Heart right ventricle (tissue), 16 donors: ENCODE measurements around the gene STX12. TPM values are rescaled to one million over a fixed set of nuclear protein-coding genes. Genes with fewer than 3 reads are reported as not detected.
A peak's percentile ranks its signal among the peaks of the same experiment; 100 is the strongest.
"Not testable (repeated sequence)": the region's sequence is repeated elsewhere in the genome, so short reads cannot be mapped to it uniquely, and the experiment has no call there.

Source experiments
- ATAC-seq, 8 donors: fragments of 200-7000 bp; cut with Tn5 transposase; one replicate each; pipeline ENCODE4 v1.9.1; 2020; ENCODE audit warnings: mild to moderate bottlenecking in 8 of 8, moderate library complexity in 8 of 8, moderate number of reproducible peaks in 1 of 8
- DNase-seq, 2 donors: peaks; one replicate each; pipeline ENCODE4 v3.0.0-alpha.2; 2020
- H3K27ac ChIP-seq, 10 donors: fragments of 200-600 bp; sonication (generic) in 2 of 10; one replicate each; pipeline versions ENCODE4 v1.5.0 to v1.8.0; 2020 to 2022; ENCODE audit warnings: mild to moderate bottlenecking in 3 of 10
- H3K27me3 ChIP-seq, 7 donors: fragments of 200-600 bp; one replicate each; pipeline ENCODE4 v1.8.0; 2021 to 2022; ENCODE audit warnings: mild to moderate bottlenecking in 2 of 7
- H3K36me3 ChIP-seq, 9 donors: fragments of 200-600 bp; sonication (generic) in 1 of 9; one replicate each; pipeline versions ENCODE4 v1.5.0 to v1.8.0; 2020 to 2022; ENCODE audit warnings: mild to moderate bottlenecking in 2 of 9
- H3K4me1 ChIP-seq, 9 donors: fragments of 200-600 bp; sonication (generic) in 1 of 9; one replicate each; pipeline versions ENCODE4 v1.5.0 to v1.8.0; 2020 to 2022; ENCODE audit warnings: mild to moderate bottlenecking in 4 of 9
- H3K4me3 ChIP-seq, 10 donors: fragments of 200-600 bp; sonication (generic) in 2 of 10; one replicate each; pipeline versions ENCODE4 v1.5.0 to v1.8.0; 2020 to 2022; ENCODE audit warnings: mild to moderate bottlenecking in 7 of 10, moderate library complexity in 2 of 10
- H3K9me3 ChIP-seq, 11 donors: fragments of 200-600 bp in 10 of 11; sonication (generic) in 2 of 11; one replicate each; pipeline versions ENCODE4 v1.5.0 to v1.8.0; 2013 to 2022; ENCODE audit warnings: mild to moderate bottlenecking in 2 of 11, control low read depth in 1 of 11, moderate library complexity in 1 of 11
- CTCF ChIP-seq, 9 donors: fragments of 200-600 bp; sonication (generic) in 2 of 9; IDR thresholded peaks; one replicate each; pipeline versions ENCODE4 v1.5.0 to v1.8.0; 2021 to 2022; ENCODE audit warnings: antibody characterized with exemption in 9 of 9, mild to moderate bottlenecking in 5 of 9, moderate library complexity in 1 of 9
- WGBS, 2 donors: extraction: QIAGEN DNeasy Blood & Tissue Kit; methylation state at CpG; one replicate each; pipeline ENCODE4 v1.1.7; 2013; ENCODE audit warnings: inconsistent platforms in 1 of 2; 5-methylcytosine and 5-hydroxymethylcytosine counted together
- intact Hi-C, 10 donors: fragments of 100-400 bp; cut with DNase I; formaldehyde crosslinking; loops; one replicate each; pipeline versions ENCODE4 v1.11.1 to v1.14.2; 2022
- polyA plus RNA-seq, 2 donors: library from polyadenylated mRNA; stranded (reverse); fragments of 200-250 nt; gene quantifications; one replicate each; pipeline ENCODE4 v1.2.3, GENCODE V29; 2013
- total RNA-seq, 10 donors: library from RNA; stranded (reverse); fragmentation: NEBNext Ultra II Directional in 3 of 10; extraction: Animal tissue kit (Norgen Biotek cat#: 25700) in 3 of 10; gene quantifications; one replicate each; pipeline versions ENCODE4 v1.2.1 to v1.2.4, GENCODE V29; 2021 to 2023
- donor health status: Arrhythmogenic right ventricular cardiomyopathy.
- donor health status: ischemic (EF 13 %, LVEDD 7.1; RV severe dilation, severe dysfunction).
- donor health status: healthy with polysubstance abuse.
- donor health status: DM: no; HTN: yes; CAD: no.
- donor health status: DM: no; HTN: no; CAD: no.
- donor health status: ischemic (EF 25% LVEDD 6.9; RV normal size, moderate dysfunction).
- donor health status: ischemic (EF 25% LVEDD 5.7; RV mildly dilated, moderate dysfunction).
- donor health status: healthy.
- donor health status: DM: yes; HTN: yes; CAD: no.
- donor health status: Ischemic cardiomyopathy.
- donor health status: ischemic (EF 35%, LVEDD 5.7; RV mildly dilated, moderate dysfunction).
- donor health status: nonischemic (EF 11% LVEDD 7.7; RV severe dilation, severe dysfunction).
- donor health status: DM: yes; HTN: yes; CAD: no.
- donor health status: PGD.
- donor health status: ischemic (EF 29% LVEDD 5.4; RV normal size, mild dysfunction).
- donor health status: nonischemic (EF 23%, LVEDD 6.1; RV moderate dilation, normal function).

STX12 gene
- total and polyA plus RNA-seq, 12 donors, result 15.1 to 45.7 (median 21.2) TPM

- intact Hi-C loops, result loop anchor here in 3 of 10 donors (1.0 to 5.0 kb wide), 3 partner anchors 15 to 49 kb away; partner anchors contain the start of gene FAM76A (in 3 of the 3)
- H3K4me3 ChIP-seq, result peak overlapping the region; percentile 71 to 100 (median 91)
- no peaks in the 10 kb centered on the region for H3K9me3 ChIP-seq
- WGBS, 2 donors, result 23 to 26% methylated on average over 3 of the region's 3 CpGs
- DNase-seq (no peak), ATAC-seq (peak in 6 of 8 donors; percentile 7 to 38 (median 21))
- peaks cover 0 to 59% (median 27%) of the 10 kb centered on the region in 9 donors for H3K4me1 ChIP-seq
- no peak for TF ChIP-seq CTCF (IDR thresholded peaks at IDR 0.05)
- peaks cover 0 to 30% (median 0%) of the 10 kb centered on the region in 9 donors for H3K36me3 ChIP-seq
- H3K27me3 ChIP-seq, result no peaks in the 10 kb centered on the region
- H3K27ac ChIP-seq, result peak overlapping the region; percentile 93 to 99 (median 96)
Observed at GRCh38 chr1:27773826-27774445, 917 bp downstream of the STX12 start.

DNA sequence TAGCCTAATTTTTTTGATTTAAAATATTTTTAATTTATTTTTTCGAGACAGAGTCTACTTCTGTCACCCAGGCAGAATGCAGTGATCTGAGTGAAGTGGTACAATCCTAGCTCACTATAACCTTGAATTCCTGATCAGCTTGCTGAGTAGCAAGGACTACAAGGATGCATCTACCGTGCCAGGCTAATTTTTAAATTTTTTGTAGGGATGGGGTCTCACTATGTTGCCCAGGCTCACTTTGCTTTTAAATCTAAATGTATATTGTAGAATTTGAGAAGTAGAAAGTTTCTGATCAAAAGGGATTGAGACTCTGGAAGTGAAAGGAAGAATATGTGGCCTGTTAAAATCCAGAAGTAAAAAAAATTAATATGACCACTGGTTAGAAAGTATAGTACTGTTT, 1.6 kb downstream of the STX12 start:
- no peak for ATAC-seq
- no peak for DNase-seq
- intact Hi-C loops, result loop anchor here in 2 of 10 donors (5.0 kb wide), 1 partner anchor 47 kb away; the partner anchor contains the start of gene FAM76A (in 2 of the 2)
- Histone ChIP-seq H3K9me3 (no peaks in the 10 kb centered on the region), H3K27me3 (no peaks in the 10 kb centered on the region), H3K27ac (peak overlapping the region in 8 of 10 donors; percentile 94 to 99 (median 96)), H3K36me3 (peaks cover 0 to 30% (median 0%) of the 10 kb centered on the region in 9 donors), H3K4me3 (peak overlapping the region in 7 of 10 donors; percentile 80 to 100 (median 91)), H3K4me1 (peaks cover 0 to 67% (median 30%) of the 10 kb centered on the region in 9 donors)
- 81 to 92% methylated on average over 2 of the region's 2 CpGs for WGBS, 2 donors
- no peak for TF ChIP-seq CTCF (IDR thresholded peaks at IDR 0.05)

DNA sequence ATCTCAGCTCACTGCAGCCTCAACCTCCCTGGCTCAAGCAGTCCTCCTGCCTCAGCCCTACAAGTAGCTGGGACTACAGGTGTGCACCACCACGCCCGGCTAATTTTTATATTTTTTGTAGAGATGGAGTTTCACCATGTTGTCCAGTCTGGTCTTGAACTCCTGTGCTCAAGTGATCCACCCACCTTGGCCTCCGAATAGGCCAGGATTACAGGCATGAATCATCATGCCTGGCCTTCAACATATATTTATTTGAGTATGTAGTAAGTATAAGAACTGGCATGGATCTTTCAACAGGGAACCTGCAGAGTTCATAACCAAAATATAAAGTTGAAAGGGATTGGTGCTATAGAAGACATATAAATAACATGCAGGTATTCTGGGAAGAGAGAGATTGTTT, 2.3 kb downstream of the STX12 start:
- H3K9me3 ChIP-seq, H3K27me3 ChIP-seq, ATAC-seq, DNase-seq, H3K4me3 ChIP-seq, intact Hi-C loops: not testable (repeated sequence)
- peak overlapping the region in 1 of 10 donors; percentile 99 for H3K27ac ChIP-seq
- H3K4me1 ChIP-seq, result peaks cover 0 to 73% (median 30%) of the 10 kb centered on the region in 9 donors
- 86% methylated on average over 3 of the region's 3 CpGs for WGBS, 2 donors
- peaks cover 0 to 33% (median 0%) of the 10 kb centered on the region in 9 donors for H3K36me3 ChIP-seq

DNA sequence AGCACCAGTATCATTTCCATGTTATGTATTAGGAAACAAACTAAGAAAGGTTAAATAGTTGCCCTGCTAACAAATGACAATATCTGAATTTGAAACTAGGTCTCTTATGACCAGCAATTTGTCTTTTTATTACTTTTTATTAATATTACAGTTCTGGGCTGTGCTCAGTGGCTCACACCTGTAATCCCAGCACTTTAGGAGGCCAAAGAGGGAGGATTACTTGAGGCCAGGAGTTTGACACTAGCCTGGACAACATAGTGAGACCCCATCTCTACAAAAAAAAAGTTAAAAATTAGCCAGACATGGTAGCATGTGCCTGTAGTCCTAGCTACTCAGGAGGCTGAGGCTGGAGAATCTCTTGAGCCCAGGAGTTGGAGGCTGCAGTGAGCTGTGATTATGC, 3.3 kb downstream of the STX12 start:
- ATAC-seq, H3K27ac ChIP-seq, intact Hi-C loops, DNase-seq, H3K27me3 ChIP-seq, H3K9me3 ChIP-seq, H3K4me3 ChIP-seq: not testable (repeated sequence)
- Histone ChIP-seq H3K36me3 (peaks cover 0 to 40% (median 0%) of the 10 kb centered on the region in 9 donors), H3K4me1 (peaks cover 0 to 83% (median 30%) of the 10 kb centered on the region in 9 donors)

- intact Hi-C loops, result no loop called here
- Histone ChIP-seq H3K4me3 (no peak overlapping the region), H3K36me3 (peaks cover 0 to 44% (median 0%) of the 10 kb centered on the region in 9 donors), H3K27me3 (no peaks in the 10 kb centered on the region), H3K27ac (no peak overlapping the region), H3K4me1 (peaks cover 0 to 85% (median 31%) of the 10 kb centered on the region in 9 donors), H3K9me3 (no peaks in the 10 kb centered on the region)
- DNase-seq (no peak), ATAC-seq (no peak)
- 77 to 85% methylated on average over 3 of the region's 3 CpGs for WGBS, 2 donors
- no peak for TF ChIP-seq CTCF (IDR thresholded peaks at IDR 0.05)
Observed at GRCh38 chr1:27778056-27778455, 5.0 kb downstream of the STX12 start.
